HG03108 (cell line): ENCODE data around the gene PAK3.

Source experiments
- ATAC-seq: cut with Tn5 transposase; IDR thresholded peaks from one replicate; pipeline ENCODE4 v1.9.1; 2021; ENCODE audit warnings: moderate library complexity; ENCODE audit not compliant: unreplicated experiment

Gene PAK3

DNA sequence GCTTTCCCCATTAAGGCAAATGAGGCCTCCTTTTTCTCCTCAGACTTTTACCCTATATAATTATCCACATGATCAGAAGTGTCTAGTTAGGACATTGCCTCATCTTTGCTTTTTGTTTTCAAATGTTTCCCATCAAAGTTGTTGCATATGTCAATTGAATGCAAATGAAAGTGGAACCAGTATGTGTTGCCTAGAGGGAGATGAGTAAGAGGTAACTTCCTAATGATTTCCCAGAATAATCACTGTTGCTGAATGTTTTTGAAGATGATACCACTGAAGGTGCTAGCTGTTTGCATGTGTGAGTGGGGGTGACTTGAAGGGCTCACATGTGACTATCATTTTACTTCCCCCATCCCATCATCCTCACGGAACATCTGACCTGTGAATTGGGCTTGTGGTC lies 33.9 kb downstream of the PAK3 start:
- no peak for ATAC-seq

DNA sequence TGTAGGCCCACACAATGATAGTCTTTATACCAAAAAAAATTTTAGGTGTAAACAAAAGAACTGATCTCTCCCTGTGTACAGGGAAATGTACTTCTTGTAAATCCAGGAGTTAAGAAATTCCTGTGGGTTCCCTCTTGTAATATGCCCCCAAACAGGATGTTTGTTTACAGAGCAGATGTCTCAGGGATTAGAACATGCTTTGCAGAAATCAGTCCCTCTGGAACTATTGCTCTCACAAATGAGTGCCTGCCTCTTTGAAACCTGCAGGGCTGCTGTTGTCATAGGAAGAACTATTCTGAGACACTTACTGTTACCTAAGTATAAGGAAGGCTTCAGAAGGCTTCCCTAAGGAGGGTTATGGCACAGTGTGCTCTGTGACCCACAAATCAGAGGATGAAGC lies 35.6 kb downstream of the PAK3 start:
- ATAC-seq: no peak

DNA sequence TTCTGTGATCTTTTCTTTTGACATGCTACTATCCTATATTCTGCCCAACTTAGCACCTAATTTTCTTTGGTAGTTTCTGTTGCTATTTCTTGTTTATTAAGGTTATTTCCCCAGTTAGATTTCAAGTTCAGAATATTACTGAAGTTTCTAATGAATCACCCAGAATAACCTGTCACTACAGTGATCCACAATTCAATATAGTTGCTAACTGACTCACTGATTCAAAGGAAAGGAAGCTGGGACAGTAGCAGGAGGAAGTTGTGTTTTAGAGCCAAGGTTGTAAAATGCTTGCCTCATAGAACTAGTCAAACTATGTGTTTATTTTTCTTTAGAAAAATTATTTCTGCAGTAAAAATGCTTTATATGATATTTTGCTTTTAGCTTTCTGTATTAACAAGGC lies 37.4 kb downstream of the PAK3 start:
- ATAC-seq: no peak

DNA sequence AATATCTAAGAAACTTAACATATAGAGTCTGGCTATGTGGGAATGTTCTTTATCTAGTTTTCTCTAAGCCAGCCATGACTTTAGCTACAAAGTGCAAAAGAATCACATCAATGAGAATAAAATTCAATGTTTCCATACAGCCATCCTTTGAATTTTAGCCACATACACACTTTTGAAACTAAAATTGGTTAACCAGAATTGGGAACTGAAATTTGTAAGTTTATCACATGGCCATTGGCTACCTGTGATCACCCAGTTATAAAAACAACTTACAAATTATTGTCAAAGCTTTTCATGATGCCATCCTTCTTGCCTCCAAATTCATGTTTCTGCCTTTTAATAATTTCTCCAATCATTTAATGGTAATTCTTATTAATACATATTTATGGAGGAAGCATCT lies 49.9 kb downstream of the PAK3 start:
- no peak for ATAC-seq

DNA sequence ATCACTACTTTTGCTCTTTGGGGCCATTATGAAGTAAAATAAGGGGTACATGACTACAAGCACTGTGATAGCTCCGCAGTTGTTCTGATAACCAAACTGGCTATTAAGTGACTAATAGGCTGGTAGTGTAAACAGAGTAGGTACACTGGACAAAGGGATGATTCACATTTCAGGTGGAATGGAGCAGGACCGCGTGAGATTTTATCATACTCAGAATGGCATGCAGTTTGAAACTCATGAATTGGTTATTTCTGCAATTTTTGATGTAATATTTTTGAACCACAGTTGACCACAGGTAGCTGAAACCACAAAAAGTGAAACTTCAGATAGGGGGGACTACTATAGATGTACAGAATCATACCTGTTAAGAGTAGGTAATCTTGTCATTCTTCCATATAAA lies 55.8 kb downstream of the PAK3 start:
- ATAC-seq: no peak

DNA sequence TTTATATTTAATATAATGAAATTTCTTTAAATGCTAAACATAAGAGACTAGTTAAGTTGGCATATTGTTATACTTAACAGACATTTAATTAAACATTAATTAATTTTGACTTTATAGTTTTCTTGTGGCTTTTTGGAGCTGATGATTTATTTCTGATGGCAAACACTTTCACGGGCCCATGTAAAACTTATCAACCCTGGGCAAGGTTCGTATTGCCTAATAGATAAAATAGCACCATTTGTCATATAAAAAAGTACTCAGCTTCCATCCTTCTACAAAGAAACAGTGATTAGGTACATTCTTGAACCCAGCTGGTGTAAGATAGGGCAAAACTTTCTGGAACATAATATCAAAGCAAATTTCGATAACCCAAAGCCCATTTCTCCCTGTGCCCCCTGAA lies 63.2 kb downstream of the PAK3 start:
- ATAC-seq: no peak

DNA sequence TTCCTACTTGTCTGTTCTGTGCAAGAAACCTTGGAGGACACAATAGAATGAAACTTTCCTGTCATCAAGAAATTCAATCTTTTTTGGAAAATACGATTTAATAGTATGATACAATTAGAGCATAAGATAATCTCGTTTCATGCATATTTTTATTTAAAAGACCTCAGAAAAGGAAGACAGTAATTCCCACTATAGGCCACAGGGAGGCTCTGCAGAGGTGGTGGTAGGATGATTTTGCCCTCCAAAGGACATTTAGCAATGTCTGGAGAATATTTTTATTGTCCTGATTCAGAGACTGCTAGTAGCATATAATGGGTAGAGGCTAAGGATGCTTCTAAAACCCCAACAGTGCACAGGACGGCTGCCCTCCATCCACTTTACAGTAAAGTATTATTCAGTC lies 68.7 kb downstream of the PAK3 start:
- no peak for ATAC-seq

DNA sequence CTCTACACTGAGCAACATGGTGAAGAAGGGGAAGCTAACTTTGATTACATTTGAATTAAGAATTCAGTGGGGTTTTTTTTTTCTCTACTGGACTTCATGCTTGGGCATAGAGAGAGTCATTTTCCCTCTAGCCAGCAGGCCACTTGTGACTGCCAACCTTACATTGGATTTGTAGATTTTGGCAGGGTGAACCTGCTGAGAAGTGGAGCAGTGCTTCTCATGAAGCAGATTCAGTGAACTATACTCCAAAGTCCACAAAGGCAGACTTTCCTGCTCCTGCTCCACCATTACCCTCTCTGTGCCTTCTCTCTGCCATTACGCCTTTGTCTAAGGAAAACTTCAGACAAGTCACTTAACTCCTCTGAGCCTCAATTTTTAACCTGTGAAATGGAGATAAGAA lies 69.9 kb downstream of the PAK3 start:
- no peak for ATAC-seq

DNA sequence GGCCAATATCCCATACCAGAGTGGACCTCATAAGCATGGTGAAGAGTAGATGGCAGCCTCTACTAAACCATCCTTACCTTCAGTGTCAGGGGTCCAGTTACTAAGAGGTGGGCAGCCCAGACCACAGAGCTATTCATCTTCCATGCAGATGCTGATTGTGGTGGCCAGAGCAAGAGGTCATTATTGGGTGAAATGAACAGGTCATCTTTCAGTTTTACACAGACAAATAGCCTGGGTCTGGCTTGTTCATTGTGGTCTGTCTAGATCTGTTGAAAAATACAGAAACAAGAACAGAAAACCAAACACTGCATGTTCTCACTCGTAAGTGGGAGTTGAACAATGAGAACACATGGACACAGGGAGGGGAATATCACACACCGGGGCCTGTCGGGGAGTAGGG lies 71.3 kb downstream of the PAK3 start:
- ATAC-seq: no peak

DNA sequence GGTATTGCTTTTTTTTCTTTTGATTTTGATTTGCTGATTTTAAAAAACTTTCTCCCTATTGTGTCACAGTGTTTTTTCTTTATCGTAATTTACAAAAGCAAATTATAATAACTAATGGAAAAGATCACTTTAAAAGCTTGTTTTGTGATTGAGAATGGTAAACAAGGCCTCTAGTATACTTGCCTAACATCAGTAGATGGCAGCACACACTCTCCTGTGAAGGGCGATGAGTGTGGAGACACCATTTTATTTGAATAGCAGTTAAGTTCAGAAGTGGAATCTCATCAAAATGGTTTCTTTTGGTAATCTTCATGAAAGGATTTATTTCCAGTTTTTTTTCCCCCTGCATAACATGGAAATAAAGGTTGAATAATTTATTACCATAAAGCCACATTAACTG lies 72.3 kb downstream of the PAK3 start:
- no peak for ATAC-seq

DNA sequence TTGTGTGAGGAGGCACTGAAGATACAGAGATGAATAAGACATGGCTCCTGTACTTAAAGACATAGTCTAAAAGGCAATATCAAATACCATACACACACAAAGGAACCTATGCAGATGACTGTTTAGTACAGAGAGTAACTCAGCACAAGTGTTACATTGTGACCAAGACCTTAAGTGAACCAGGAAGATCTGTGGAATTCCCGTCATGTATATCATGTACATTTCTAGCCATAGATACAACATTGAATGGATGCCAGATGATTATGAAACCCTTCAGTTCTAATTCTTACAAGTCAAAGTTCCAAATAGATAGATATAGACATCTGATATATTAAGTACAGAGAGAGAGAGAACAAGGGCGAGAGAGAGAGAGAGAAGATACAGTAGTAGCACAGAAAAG lies 73.2 kb downstream of the PAK3 start:
- no peak for ATAC-seq

DNA sequence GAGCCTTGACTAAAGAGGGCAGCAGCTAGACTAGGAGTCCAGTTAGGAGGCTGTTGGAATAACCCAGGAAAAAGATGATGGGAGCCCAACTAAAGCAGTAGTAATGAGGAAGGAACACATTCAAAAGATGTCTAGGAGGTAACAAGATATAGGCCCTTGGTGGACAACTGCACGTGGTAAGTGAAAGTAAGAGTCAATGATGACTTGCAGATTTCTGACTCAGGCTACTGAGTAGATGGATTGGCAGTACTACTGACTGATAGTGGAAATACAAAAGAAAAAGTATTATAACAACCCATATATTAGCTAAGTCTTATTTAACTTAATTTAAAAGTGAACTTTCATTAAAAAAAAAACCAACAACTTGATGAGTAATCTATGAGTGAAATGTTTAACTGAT lies 74.0 kb downstream of the PAK3 start:
- no peak for ATAC-seq

DNA sequence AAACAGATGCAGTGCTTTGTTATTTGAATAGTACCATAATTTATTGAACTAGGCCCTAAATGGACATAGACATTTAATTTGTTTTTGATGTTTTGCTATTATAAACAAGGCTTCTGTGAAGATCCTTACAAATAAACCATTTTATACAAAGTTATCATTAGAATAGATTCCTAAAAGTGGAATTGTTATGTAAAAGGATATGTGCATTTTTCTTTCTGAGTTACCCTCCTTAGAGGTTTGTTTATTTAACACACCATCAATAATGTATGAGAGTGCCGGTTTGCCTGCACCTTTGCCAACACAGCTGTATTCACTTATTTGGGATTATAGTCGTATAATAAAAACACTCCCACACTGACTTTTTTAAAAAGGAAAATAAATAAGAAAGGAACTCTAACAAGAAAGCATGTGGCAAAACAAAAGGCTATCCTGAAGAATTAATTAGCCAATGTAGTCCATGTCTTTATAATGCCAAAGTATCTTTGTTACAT lies 84.8 kb downstream of the PAK3 start:
- ATAC-seq: no peak

DNA sequence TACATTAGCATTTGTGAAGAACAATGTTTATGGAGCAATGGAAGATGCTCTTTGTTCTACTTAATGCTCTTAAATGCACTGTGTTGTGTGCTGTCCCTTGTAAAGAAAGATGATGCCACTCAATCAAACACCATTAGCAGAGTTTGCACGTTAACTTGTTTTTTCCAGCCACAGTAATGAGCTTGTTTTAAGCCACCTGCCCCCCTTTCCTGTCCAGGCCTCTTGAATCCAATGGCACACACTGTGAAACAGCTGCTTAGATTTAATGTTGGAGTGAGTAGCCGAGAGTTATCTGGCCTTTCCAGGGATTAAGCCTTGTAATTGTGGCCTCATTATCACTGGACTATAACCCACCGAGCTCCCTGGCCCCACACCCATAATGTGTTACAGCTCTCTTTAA lies 86.0 kb downstream of the PAK3 start:
- ATAC-seq: no peak

DNA sequence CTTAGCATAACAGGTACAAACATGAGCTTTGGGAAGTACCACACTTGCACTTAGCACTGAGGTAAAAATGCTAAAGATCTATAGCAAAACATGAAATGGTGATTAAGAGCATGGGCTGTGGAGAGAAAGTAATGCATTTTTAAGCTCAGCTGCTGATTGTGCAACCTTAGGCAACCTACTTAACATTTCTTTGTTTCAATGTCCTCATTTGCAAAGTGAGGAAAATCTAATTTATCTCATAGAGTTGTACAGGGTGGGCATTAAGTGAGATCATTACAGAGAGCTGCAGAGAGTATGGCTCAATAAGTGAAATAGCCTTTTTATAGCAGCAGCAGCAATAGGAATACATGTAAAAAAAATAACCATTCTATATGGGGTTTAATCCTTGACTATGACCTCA lies 87.0 kb downstream of the PAK3 start:
- ATAC-seq: no peak

DNA sequence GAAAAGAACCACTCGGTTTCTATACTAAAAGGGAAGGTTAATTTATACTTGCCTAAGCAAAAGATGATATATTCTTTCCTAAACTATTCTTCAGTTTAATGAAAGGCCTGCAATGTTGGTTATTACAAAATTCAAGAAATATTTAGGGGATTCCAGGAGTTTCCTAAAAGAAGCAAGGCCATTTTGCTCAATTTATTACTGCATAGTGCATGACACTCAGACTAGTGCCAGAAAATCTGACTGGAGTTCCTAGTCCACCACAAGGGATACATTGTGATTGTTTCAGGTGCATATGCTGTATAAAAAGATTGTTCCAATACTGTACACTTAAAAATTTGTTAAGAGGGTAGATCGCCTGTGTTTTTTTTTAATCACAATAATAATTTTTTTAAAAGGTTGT lies 95.6 kb downstream of the PAK3 start:
- ATAC-seq: no peak

DNA sequence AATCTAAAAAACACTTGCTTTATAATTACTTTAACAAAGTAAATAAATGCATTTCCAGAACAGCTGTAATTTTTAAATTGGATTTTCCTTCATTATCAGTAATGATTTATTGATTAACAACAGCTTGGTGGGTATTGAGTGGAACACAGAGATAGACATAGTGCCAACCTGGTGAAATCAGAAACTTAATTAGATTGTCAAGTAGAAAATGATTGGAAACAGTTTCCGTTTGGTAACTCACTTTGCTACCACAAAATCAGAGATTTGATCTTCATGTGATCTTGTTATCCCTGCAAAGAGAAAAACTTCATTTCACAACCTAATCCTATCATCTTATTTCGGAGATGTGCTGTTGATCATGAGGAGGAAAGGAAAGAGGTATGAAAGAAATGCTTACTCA lies 103.5 kb downstream of the PAK3 start:
- ATAC-seq: no peak

DNA sequence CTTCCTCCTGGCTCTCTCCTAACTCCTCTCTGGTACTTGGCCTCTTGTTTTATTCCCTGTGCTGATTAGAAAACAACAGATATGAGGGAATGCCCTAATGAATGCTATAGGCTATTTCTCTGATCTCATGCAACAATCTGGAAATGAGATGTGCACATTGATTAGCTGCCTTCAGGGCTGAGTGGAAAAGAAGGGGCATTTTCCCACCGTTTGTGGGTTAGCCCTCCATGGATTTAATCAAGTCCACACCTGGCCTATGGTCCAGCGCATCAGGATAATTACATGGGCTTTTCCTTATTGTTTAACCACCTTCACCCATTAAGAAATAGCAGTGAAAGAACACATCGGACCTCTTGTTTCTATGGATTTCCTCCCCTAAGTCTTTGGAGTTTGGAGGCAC lies 104.3 kb downstream of the PAK3 start:
- ATAC-seq: no peak

DNA sequence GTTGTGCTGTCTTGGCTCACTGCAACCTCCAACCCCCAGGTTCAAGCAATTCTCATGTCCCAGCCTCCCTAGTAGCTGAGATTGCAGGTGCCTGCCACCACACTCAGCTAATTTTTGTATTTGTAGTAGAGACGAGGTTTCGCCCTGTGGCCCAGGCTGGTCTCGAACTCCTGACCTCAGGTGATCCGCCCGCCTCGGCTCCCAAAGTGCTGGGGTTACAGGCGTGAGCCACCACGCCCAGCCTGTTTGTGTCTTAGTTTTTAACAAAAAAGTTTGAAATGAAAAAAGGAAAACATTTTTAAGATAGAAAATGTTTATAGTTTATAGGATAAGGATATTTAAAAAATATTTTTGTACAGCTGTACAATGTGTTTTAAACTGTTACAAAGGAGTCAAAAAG lies 111.9 kb downstream of the PAK3 start:
- no peak for ATAC-seq

DNA sequence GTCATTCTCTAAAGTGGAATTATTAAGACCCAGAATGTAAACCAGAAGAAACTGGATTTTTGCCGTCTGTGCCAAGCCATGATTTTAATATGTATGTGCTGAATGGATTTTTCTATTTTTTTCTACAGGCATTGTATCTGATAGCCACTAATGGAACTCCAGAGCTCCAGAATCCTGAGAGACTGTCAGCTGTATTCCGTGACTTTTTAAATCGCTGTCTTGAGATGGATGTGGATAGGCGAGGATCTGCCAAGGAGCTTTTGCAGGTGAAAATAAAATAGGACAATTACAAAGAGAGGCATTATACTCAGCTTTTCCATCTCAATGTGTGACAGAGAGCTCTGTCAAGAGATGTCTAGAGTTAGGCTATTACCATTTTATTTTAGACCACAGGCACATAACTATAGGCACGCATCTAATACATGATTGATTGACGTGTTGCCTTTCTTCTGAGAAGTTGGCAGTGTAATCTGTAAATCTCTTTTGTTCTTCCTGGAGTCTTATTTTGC lies 120.4 kb downstream of the PAK3 start:
- ATAC-seq: no peak

DNA sequence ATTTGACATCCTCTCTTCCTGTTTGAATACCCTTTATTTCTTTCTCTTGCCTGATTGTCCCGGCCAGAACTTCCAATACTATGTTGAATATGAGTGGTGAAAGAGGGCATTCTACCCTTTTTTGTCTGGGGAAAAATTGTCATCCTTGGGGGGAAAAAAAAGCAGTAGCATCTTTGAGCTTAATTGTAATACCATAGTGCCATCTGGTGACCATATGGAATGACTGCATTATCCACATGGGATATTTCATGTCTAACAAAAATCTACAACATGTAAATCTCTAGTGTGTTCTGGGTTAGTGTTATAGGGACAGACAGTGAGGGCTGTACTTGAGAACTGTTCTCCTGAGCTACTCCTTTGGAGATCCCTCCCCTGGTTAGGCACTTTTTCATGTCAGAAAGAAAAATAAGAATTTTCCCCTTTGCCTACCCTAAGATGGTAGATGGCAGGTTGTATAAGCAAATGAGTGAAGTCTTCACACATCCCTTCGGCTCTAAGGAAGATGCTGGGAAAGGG lies 148.3 kb downstream of the PAK3 start:
- no peak for ATAC-seq

DNA sequence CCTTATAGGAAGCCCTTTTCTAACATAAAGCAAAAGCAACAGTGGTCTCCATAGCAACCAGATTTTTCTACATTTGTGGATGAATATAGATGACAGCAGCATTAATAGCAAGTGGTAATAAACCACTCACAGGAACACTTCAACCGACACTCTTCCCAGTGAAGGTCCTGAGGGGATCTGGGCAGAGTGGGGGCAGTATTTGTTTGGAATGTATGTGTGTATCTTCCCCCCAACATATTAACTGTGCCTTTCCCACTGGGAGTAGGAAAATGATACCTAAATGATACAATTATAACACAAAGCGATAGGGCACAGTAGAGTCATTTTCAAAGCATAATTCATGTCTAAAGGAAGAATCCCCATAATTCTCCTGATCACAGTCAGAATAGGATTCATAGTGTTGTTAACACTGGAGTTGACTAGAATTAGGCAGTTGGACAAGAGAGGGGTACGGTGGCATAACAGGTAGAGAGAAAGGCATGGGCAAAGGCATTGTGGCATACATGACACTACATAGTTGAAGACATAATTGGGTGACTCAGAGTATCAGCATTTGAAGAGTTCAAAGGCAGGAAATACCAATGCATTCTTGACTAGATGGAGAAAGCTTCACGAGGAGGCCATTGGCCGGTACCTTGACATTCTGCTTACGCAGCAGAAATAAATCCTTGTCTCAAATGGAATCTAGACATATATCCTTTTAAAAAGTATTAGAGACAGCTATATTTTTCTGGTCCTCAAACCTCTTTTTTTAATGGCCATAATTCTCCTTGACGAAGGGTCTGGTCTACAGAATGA lies 159.1 kb downstream of the PAK3 start:
- ATAC-seq: no peak

DNA sequence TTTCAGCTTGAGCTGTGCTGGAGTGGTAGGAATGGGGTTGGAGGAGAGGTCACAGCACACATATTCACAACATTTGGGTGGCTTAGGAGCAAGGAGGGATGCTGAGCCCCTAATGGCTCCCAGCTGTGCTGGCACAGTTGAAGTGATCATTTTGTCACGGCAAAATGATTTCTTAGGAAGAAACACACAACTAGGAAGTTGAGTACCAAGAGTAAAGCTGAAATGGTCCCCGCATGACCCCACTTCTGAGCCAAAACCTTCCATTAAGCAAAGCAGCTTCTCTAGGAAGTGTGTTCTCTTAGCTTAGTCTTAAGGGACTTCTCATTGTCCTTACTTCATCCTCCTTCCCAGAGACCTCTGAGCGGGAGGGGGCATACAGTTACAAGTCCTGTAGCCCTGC lies 161.7 kb downstream of the PAK3 start:
- no peak for ATAC-seq
